PC-9 (cell line): Measurements from ENCODE around the gene UNC93A.

Experiments
- EZH2 ChIP-seq: fragments of 200-600 bp; sonication (generic); IDR thresholded peaks from 2 replicates; pipeline ENCODE4 v1.8.0; 2017; ENCODE audit warnings: antibody characterized with exemption, low read depth
- TF ChIP-seq, protein P1 (sequence below): fragments of 200-600 bp; sonication (generic); conservative IDR thresholded peaks from 2 replicates; pipeline ENCODE4 v1.6.1; 2017; ENCODE audit warnings: mixed run types, antibody characterized with exemption, mild to moderate bottlenecking, moderate library complexity

DNA sequence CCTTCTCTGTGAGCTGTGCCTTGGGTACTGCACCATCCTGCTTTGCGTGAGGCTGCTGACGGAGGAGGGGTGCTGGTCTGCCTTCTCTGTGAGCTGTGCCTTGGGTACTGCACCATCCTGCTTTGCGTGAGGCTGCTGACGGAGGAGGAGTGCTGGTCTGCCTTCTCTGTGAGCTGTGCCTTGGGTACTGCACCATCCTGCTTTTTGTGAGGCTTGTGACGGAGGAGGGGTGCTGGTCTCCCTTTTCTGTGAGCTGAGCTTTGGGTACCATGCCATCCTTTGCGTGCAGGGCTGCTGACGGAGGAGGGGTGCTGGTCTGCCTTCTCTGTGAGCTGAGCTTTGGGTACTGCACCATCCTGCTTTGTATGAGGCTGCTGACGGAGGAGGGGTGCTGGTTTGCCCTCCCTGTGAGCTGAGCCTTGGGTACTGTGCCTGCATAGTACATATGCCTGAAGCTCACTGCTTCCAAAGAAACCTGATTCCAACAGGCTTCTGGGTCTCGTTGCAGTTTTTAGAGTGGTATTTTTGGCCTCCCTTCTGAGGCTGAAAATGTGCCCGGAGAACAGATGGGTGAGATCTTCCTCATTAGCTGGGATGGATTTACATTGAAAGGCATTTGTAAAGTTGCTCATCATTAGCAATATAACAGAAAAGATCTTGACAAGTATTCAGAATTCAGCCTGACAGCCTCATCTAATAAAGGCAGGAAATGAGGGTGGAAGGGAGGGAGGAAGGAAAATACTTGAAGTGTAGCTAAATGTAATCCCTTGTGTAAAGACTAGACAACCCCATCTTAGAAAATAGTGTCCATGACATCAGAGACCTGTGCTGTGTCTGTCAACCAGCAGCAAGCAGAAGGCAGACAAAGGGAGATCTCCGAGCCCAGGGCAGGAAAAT lies 46.8 kb upstream of the UNC93A start:
- TF ChIP-seq, protein P1, sequence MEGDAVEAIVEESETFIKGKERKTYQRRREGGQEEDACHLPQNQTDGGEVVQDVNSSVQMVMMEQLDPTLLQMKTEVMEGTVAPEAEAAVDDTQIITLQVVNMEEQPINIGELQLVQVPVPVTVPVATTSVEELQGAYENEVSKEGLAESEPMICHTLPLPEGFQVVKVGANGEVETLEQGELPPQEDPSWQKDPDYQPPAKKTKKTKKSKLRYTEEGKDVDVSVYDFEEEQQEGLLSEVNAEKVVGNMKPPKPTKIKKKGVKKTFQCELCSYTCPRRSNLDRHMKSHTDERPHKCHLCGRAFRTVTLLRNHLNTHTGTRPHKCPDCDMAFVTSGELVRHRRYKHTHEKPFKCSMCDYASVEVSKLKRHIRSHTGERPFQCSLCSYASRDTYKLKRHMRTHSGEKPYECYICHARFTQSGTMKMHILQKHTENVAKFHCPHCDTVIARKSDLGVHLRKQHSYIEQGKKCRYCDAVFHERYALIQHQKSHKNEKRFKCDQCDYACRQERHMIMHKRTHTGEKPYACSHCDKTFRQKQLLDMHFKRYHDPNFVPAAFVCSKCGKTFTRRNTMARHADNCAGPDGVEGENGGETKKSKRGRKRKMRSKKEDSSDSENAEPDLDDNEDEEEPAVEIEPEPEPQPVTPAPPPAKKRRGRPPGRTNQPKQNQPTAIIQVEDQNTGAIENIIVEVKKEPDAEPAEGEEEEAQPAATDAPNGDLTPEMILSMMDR = no peak
- no peak for TF ChIP-seq EZH2
